Panc1 (cell line): ENCODE results near the gene SGIP1. TPM values are rescaled to one million over a fixed set of nuclear protein-coding genes. Genes with fewer than 3 reads are reported as not detected.

Source experiments
- ATAC-seq: fragments of 200-7000 bp; cut with Tn5 transposase; 2 replicates; pipeline ENCODE4 v1.9.1; 2020; ENCODE audit warnings: mild to moderate bottlenecking, moderate library complexity
- BruUV-seq: library from RNA; stranded (reverse); fragments of 400-500 nt; replicated peaks from 2 replicates; lab custom pipeline; 2021; lab: Mats Ljungman, UMichigan
- CTCF ChIA-PET: fragments of 300-600 bp; sonication (Branson Sonifier 250); formaldehyde crosslinking; loops from one replicate; lab custom pipeline; 2022; ENCODE audit warnings: antibody characterized with exemption; lab: Charles Lee
- POLR2A ChIA-PET: fragments of 300-600 bp; sonication (Branson Sonifier 250); formaldehyde crosslinking; loops from one replicate; lab custom pipeline; 2022; ENCODE audit warnings: antibody characterized with exemption; lab: Charles Lee
- DNase-seq: peaks from one replicate; pipeline ENCODE4 v3.0.0-alpha.2; 2010; ENCODE audit warnings: low read depth, low spot score
- H3K27ac ChIP-seq: 2 replicates; pipeline ENCODE4 v1.5.1; 2011; ENCODE audit warnings: mild to moderate bottlenecking, low read length, inconsistent platforms
- H3K27me3 ChIP-seq: fragments of 200-500 bp; sonication (Bioruptor generic); 2 replicates; pipeline ENCODE4 v1.6.0; 2014; ENCODE audit warnings: low read length, inconsistent platforms; ENCODE audit not compliant: control insufficient read depth, insufficient read depth
- H3K36me3 ChIP-seq: fragments of 200-500 bp; sonication (Bioruptor generic); 2 replicates; pipeline ENCODE4 v1.5.1; 2014; ENCODE audit warnings: inconsistent platforms, mild to moderate bottlenecking, low read length, moderate library complexity; ENCODE audit not compliant: control insufficient read depth, insufficient read depth
- H3K4me1 ChIP-seq: 2 replicates; pipeline ENCODE4 v1.5.1; 2011; ENCODE audit warnings: inconsistent platforms, mild to moderate bottlenecking, low read length, moderate library complexity; ENCODE audit not compliant: control insufficient read depth, insufficient read depth
- H3K4me3 ChIP-seq, 2 experiments: 2 replicates each; pipeline ENCODE4 v1.5.1; 2011 to 2012; ENCODE audit warnings: low read depth in 2 of 2, low read length in 2 of 2, mild to moderate bottlenecking in 2 of 2, inconsistent platforms in 1 of 2, moderate library complexity in 1 of 2
- H3K9me3 ChIP-seq: fragments of 200-500 bp; sonication (Bioruptor generic); 2 replicates; pipeline ENCODE4 v1.5.1; 2014; ENCODE audit warnings: low read depth, mild to moderate bottlenecking, inconsistent platforms, low read length, moderate library complexity; ENCODE audit not compliant: control insufficient read depth, insufficient read depth
- POLR2AphosphoS5 ChIP-seq: IDR thresholded peaks from 2 replicates; pipeline ENCODE4 v1.6.1; 2012; ENCODE audit warnings: mild to moderate bottlenecking, low read depth, low read length, moderate library complexity
- SIN3A ChIP-seq: IDR thresholded peaks from 2 replicates; pipeline ENCODE4 v1.6.1; 2012; ENCODE audit warnings: low read depth, mild to moderate bottlenecking, low read length, moderate library complexity, borderline replicate concordance; ENCODE audit not compliant: insufficient read depth
- TCF7L2 ChIP-seq: IDR thresholded peaks from 2 replicates; pipeline ENCODE4 v1.6.1; 2011; ENCODE audit warnings: mild to moderate bottlenecking, low read depth, low read length, inconsistent platforms
- in situ Hi-C: cut with HindIII; loops from 2 replicates; pipeline ENCODE4 v1.10.0; 2016; ENCODE audit warnings: low sequenced_read_pairs, low pct_unique_long_range_greater_than_20kb
- intact Hi-C: fragments of 100-400 bp; cut with micrococcal nuclease; formaldehyde crosslinking; loops from one replicate; pipeline ENCODE4 v1.10.0; 2022; ENCODE audit not compliant: unreplicated experiment
- total RNA-seq: library from RNA; stranded (reverse); gene quantifications from one replicate; pipeline ENCODE4 v1.2.1, GENCODE V29; 2021; ENCODE audit not compliant: unreplicated experiment
- TF ChIP-seq, protein P1 (sequence below), 2 experiments: IDR thresholded peaks; 2 replicates each; pipeline ENCODE4 v1.6.1; 2011 to 2012; ENCODE audit warnings: low read depth in 2 of 2, control low read depth in 1 of 2, low read length in 1 of 2, mild to moderate bottlenecking in 1 of 2, moderate library complexity in 1 of 2; ENCODE audit not compliant: insufficient read depth in 1 of 2
- TF ChIP-seq, protein P2 (sequence below): fragments of 450-650 bp; IDR thresholded peaks from 2 replicates; pipeline ENCODE4 v1.5.1; 2017; ENCODE audit warnings: mild to moderate bottlenecking

The SGIP1 gene
- total RNA-seq, 1 experiment from 2014 or later = 1.6 TPM

DNA sequence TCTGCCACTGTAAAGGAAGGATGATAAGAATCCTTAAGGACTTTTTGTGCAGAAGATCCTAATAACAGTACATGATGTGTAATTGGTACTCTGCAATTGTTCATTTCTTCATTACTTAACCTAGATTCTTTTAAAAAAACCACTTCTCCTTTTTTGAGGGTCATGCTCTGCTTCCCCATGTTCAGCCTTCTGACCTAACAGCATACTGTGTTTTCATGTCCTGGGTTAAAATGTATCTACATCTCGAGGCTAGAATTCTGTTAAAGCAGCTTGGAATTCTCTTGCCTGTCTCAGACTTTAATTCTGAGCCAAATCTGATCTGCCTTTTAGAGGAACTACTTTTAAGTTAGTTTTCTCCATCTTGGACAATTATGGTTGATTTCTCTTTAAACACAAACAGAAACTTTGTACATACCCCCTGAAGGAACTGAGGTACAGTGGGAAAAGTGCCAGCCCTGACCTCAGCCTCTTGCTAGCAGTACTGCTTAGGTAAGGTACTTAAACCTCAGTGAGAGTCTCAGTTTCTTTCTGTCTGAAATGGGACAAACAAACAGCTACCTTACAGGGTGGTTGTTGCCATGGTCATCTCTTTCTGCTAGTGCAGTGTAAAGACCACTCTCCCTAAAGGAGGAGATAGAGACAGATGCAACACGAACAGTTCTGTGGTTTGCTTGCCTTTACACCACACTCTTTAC lies 115.1 kb downstream of the SGIP1 start:
- Histone ChIP-seq H3K36me3 (no peaks in the 10 kb centered on the region), H3K4me1 (no peaks in the 10 kb centered on the region), H3K9me3 (no peaks in the 10 kb centered on the region), H3K27ac (no peak overlapping the region), H3K4me3 (no peak overlapping the region), H3K27me3 (no peaks in the 10 kb centered on the region; the same call in 1 of the 2 replicates)
- in situ Hi-C loops = no loop called here
- BruUV-seq = no TSS peak
- CTCF ChIA-PET = no interaction called here
- TF ChIP-seq POLR2AphosphoS5 (no peak), TCF7L2 (no peak), SIN3A (no peak)
- TF ChIP-seq, protein P1, sequence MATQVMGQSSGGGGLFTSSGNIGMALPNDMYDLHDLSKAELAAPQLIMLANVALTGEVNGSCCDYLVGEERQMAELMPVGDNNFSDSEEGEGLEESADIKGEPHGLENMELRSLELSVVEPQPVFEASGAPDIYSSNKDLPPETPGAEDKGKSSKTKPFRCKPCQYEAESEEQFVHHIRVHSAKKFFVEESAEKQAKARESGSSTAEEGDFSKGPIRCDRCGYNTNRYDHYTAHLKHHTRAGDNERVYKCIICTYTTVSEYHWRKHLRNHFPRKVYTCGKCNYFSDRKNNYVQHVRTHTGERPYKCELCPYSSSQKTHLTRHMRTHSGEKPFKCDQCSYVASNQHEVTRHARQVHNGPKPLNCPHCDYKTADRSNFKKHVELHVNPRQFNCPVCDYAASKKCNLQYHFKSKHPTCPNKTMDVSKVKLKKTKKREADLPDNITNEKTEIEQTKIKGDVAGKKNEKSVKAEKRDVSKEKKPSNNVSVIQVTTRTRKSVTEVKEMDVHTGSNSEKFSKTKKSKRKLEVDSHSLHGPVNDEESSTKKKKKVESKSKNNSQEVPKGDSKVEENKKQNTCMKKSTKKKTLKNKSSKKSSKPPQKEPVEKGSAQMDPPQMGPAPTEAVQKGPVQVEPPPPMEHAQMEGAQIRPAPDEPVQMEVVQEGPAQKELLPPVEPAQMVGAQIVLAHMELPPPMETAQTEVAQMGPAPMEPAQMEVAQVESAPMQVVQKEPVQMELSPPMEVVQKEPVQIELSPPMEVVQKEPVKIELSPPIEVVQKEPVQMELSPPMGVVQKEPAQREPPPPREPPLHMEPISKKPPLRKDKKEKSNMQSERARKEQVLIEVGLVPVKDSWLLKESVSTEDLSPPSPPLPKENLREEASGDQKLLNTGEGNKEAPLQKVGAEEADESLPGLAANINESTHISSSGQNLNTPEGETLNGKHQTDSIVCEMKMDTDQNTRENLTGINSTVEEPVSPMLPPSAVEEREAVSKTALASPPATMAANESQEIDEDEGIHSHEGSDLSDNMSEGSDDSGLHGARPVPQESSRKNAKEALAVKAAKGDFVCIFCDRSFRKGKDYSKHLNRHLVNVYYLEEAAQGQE (IDR thresholded peaks at IDR 0.05; ENCODE audit: insufficient read depth in 1 of 2, low read depth in 2 of 2, low read length in 1 of 2) = no peak
- TF ChIP-seq, protein P2, sequence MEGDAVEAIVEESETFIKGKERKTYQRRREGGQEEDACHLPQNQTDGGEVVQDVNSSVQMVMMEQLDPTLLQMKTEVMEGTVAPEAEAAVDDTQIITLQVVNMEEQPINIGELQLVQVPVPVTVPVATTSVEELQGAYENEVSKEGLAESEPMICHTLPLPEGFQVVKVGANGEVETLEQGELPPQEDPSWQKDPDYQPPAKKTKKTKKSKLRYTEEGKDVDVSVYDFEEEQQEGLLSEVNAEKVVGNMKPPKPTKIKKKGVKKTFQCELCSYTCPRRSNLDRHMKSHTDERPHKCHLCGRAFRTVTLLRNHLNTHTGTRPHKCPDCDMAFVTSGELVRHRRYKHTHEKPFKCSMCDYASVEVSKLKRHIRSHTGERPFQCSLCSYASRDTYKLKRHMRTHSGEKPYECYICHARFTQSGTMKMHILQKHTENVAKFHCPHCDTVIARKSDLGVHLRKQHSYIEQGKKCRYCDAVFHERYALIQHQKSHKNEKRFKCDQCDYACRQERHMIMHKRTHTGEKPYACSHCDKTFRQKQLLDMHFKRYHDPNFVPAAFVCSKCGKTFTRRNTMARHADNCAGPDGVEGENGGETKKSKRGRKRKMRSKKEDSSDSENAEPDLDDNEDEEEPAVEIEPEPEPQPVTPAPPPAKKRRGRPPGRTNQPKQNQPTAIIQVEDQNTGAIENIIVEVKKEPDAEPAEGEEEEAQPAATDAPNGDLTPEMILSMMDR = no peak
- intact Hi-C loops = no loop called here
- DNase-seq (no peak), ATAC-seq (no peak)
- POLR2A ChIA-PET = no interaction called here

DNA sequence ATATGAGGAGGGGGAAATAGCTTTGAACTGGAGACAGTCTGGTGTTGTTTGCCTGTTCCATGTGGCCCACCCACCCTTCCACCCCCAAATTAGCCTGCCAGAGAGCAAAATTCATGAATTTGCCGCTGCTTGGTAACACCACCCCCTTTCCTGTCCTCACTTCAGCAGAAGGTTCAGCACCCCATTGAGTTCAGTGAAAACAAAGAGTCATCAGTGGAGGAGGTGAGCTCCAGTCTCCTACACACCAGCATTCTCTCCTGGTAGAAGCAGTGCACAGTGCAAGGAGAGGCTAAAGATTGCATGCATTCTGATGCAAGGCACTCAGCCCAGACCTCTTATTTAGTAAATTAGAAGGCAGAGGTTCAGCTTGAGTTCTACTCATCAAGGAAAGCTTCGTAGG lies 118.6 kb downstream of the SGIP1 start:
- POLR2A ChIA-PET = no interaction called here
- Histone ChIP-seq H3K36me3 (no peaks in the 10 kb centered on the region), H3K9me3 (no peaks in the 10 kb centered on the region), H3K27ac (no peak overlapping the region), H3K27me3 (no peaks in the 10 kb centered on the region; the same call in 1 of the 2 replicates), H3K4me1 (no peaks in the 10 kb centered on the region), H3K4me3 (no peak overlapping the region)
- intact Hi-C loops (no loop called here), in situ Hi-C loops (no loop called here)
- TF ChIP-seq, protein P2 = no peak
- no peak for TF ChIP-seq SIN3A
- no peak for TF ChIP-seq POLR2AphosphoS5
- no peak for TF ChIP-seq TCF7L2
- DNase-seq = no peak
- no peak for ATAC-seq
- CTCF ChIA-PET = no interaction called here
- no TSS peak for BruUV-seq
